Spleen (tissue), 11 donors: ENCODE results near the gene GPR85. TPM values are rescaled to one million over a fixed set of nuclear protein-coding genes. Genes with fewer than 3 reads are reported as not detected.

Source experiments
- DNase-seq: peaks from one replicate; pipeline ENCODE4 v3.0.0-alpha.2; 2020
- H3K27ac ChIP-seq, 8 donors: fragments of 200-600 bp; sonication (generic) in 7 of 8; 1 replicate in 4 of 8; 2 replicates in 4 of 8; pipeline versions ENCODE4 v1.5.0 to v1.8.0; 2016 to 2021; ENCODE audit warnings: inconsistent platforms in 4 of 8, mild to moderate bottlenecking in 4 of 8, moderate library complexity in 1 of 8
- H3K27me3 ChIP-seq, 7 donors: fragments of 200-600 bp; sonication (generic) in 6 of 7; replicated peaks in 1 of 7; 1 replicate in 4 of 7; 2 replicates in 3 of 7; pipeline versions ENCODE4 v1.5.0 to v1.8.0; 2016 to 2021; ENCODE audit warnings: inconsistent platforms in 3 of 7, mild to moderate bottlenecking in 1 of 7
- H3K36me3 ChIP-seq, 6 donors: fragments of 200-600 bp; sonication (generic) in 5 of 6; 1 replicate in 4 of 6; 2 replicates in 2 of 6; pipeline versions ENCODE4 v1.5.0 to v1.8.0; 2016 to 2021; ENCODE audit warnings: inconsistent platforms in 2 of 6
- H3K4me1 ChIP-seq, 6 donors: fragments of 200-600 bp; sonication (generic) in 5 of 6; 1 replicate in 3 of 6; 2 replicates in 3 of 6; pipeline versions ENCODE4 v1.5.0 to v1.8.0; 2016 to 2021; ENCODE audit warnings: inconsistent platforms in 3 of 6
- H3K4me3 ChIP-seq, 8 donors: fragments of 200-600 bp; sonication (generic) in 7 of 8; 1 replicate in 4 of 8; 2 replicates in 4 of 8; pipeline versions ENCODE4 v1.5.0 to v1.8.0; 2016 to 2021; ENCODE audit warnings: inconsistent platforms in 4 of 8, mild to moderate bottlenecking in 4 of 8, moderate library complexity in 2 of 8
- H3K9me3 ChIP-seq, 8 donors: fragments of 200-600 bp; sonication (generic) in 7 of 8; 1 replicate in 4 of 8; 2 replicates in 4 of 8; pipeline versions ENCODE4 v1.5.0 to v1.8.0; 2016 to 2021; ENCODE audit warnings: inconsistent platforms in 4 of 8
- POLR2A ChIP-seq, 3 donors: fragments of 450-650 bp; IDR thresholded peaks; one replicate each; pipeline ENCODE4 v1.5.1; 2017; ENCODE audit warnings: antibody characterized with exemption in 3 of 3, mild to moderate bottlenecking in 1 of 3
- POLR2AphosphoS5 ChIP-seq, 3 donors: sonication (generic); formaldehyde crosslinking; IDR thresholded peaks; one replicate each; pipeline ENCODE4 v1.5.1; 2017; ENCODE audit warnings: antibody characterized with exemption in 3 of 3
- WGBS, 5 donors: extraction: QIAGEN DNeasy Blood & Tissue Kit in 3 of 5; methylation state at CpG; one replicate each; pipeline versions ENCODE4 v1.1.5 to v1.1.7; 2013 to 2018; 5-methylcytosine and 5-hydroxymethylcytosine counted together
- intact Hi-C: fragments of 100-400 bp; cut with DNase I; formaldehyde crosslinking; loops from one replicate; pipeline ENCODE4 v1.15.0; 2023; ENCODE audit warnings: low total_unique reads
- polyA plus RNA-seq, 3 donors: library from polyadenylated mRNA; stranded (reverse); fragments of 200-250 nt; gene quantifications; one replicate each; pipeline ENCODE4 v1.2.1, GENCODE V29; 2013
- total RNA-seq, 7 donors: library from RNA; depleted of rRNA in 3 of 7; stranded (reverse); fragments of >200 nt in 3 of 7; fragmentation: NEBNext Ultra II Directional in 4 of 7; extraction: Animal tissue kit (Norgen Biotek cat#: 25700) in 4 of 7; gene quantifications; one replicate each; pipeline versions ENCODE4 v1.1.0 to v1.2.1, GENCODE V29; 2016 to 2021
- TF ChIP-seq, protein P1 (sequence below), 11 experiments: fragments of 200-600 bp in 7 of 11; fragments of 450-650 bp in 4 of 11; sonication (generic) in 4 of 11; IDR thresholded peaks in 8 of 11; conservative IDR thresholded peaks in 3 of 11; 1 replicate in 7 of 11; 2 replicates in 4 of 11; pipeline versions ENCODE4 v1.4.0 to v1.8.0; 2016 to 2021; ENCODE audit warnings: antibody characterized with exemption in 11 of 11, inconsistent platforms in 4 of 11, mild to moderate bottlenecking in 1 of 11
- donor health status: healthy with polysubstance abuse.
- donor health status: DM: no; HTN: no; CAD: no; lungs with moderate emphysema.
- donor health status: DM: no; HTN: no; CAD: no.
- donor health status: Bipolar disorder and iron deficiency.
- donor health status: healthy.
- donor health status: DM: no; HTN: no; CAD: no.
- donor health status: DM: yes; HTN: yes; CAD: no.

The GPR85 gene
- total and polyA plus RNA-seq, 10 donors = 1.3 to 11.3 (median 5.2) TPM

DNA sequence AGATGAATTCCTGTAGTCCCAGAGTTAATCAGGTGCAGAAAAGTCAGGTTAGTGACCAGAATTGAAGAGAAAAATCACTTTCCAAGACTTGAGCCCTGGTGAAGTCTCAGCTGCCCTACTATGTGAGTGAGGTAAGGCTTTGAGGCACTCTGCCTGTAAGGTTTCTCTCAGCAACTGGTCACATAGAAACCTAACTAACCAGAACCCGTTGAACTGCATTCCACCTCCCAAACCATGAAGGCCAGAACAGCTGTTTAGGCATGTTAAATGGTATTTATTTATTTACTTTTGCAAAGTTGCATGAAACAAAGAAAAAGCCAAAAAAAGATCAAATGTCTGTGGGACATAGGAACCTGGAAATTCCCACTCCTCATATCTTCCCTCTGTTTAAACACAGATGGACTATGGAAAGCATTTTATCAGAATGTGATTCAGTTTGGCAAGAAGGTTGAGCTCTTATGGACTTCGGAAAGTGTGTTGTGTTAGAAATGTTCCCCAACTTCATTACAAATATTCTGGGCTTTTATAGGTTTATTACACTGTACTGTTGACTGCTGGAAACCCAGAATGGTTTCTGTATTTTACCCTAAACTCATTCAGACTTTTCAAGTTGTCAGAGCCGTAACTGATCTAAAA is 12.8 kb upstream of the GPR85 start:
- Histone ChIP-seq H3K4me1 (no peaks in the 10 kb centered on the region), H3K27ac (no peak overlapping the region), H3K27me3 (no peaks in the 10 kb centered on the region), H3K36me3 (no peaks in the 10 kb centered on the region), H3K9me3 (no peaks in the 10 kb centered on the region), H3K4me3 (no peak overlapping the region)
- intact Hi-C loops = no loop called here
- no peak for TF ChIP-seq POLR2AphosphoS5 (IDR thresholded peaks at IDR 0.05)
- no peak for TF ChIP-seq POLR2A (IDR thresholded peaks at IDR 0.05)
- TF ChIP-seq, protein P1, sequence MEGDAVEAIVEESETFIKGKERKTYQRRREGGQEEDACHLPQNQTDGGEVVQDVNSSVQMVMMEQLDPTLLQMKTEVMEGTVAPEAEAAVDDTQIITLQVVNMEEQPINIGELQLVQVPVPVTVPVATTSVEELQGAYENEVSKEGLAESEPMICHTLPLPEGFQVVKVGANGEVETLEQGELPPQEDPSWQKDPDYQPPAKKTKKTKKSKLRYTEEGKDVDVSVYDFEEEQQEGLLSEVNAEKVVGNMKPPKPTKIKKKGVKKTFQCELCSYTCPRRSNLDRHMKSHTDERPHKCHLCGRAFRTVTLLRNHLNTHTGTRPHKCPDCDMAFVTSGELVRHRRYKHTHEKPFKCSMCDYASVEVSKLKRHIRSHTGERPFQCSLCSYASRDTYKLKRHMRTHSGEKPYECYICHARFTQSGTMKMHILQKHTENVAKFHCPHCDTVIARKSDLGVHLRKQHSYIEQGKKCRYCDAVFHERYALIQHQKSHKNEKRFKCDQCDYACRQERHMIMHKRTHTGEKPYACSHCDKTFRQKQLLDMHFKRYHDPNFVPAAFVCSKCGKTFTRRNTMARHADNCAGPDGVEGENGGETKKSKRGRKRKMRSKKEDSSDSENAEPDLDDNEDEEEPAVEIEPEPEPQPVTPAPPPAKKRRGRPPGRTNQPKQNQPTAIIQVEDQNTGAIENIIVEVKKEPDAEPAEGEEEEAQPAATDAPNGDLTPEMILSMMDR (IDR thresholded peaks at IDR 0.05 in 8 of 11, conservative IDR thresholded peaks at IDR 0.05 in 3 of 11) = no peak
- 75 to 87% (median 80%) methylated on average over 3 of the region's 3 CpGs for WGBS, 5 donors
- no peak for DNase-seq

DNA sequence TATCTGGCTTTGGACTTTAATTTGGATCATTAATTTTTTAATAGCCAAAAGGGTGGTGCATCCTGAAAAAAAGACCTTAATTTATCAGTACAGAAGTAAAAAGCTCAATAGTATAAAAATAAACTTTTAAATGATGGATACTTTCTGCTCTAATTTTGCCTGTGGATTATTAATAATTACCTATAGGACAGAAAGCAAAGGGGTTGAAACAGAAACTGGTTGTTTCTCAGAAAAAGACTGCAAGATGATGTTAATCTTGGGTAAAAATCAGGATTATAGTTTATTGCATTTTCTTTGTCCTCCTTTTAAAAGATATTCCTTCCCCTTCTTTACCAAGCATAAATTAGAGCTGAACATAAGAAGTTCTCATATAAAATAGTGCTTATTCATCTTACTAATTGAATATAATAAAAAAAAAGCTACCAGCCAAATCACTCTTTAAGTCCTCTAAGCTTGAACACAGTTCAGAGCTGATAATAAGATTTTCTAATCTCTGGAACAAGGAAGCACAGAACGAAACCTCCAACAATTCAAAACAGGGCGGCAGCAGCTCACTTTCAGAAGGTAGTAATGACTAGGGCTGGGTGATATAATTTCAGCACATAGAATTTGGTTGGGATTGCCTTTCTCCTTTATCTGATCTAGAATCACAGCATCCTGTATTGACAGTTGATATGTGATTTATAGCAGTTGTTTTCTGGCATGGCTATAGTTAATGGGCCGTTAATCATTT is 8.1 kb upstream of the GPR85 start:
- 83 to 92% (median 87%) methylated on average over 3 of the region's 3 CpGs for WGBS, 5 donors
- Histone ChIP-seq H3K4me3 (no peak overlapping the region), H3K9me3 (no peaks in the 10 kb centered on the region), H3K36me3 (no peaks in the 10 kb centered on the region), H3K27ac (no peak overlapping the region), H3K27me3 (no peaks in the 10 kb centered on the region), H3K4me1 (no peaks in the 10 kb centered on the region)
- no peak for DNase-seq
- intact Hi-C loops = no loop called here
- TF ChIP-seq POLR2AphosphoS5 (IDR thresholded peaks at IDR 0.05) = no peak
- TF ChIP-seq POLR2A (IDR thresholded peaks at IDR 0.05) = no peak
- TF ChIP-seq, protein P1 (IDR thresholded peaks at IDR 0.05 in 8 of 11, conservative IDR thresholded peaks at IDR 0.05 in 3 of 11) = no peak

DNA sequence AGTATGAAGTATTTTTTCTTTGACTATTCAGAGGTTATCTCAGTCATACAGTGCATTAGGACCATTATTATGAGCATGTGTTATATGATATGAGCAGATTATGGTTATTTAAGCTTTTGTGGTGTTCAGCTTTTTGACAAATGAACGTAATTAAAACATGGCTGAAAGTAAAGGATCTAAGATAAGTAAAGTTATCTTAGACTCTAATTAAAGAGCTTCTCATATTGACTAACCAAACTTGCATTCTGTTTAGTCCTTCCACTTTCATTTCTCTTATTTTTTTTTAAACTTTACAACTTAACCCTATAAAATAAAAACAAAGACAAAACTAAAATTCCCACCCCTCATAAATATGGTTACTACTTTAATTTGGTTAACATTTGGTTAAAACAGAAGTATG is 6.9 kb upstream of the GPR85 start:
- Histone ChIP-seq H3K27ac (no peak overlapping the region), H3K27me3 (no peaks in the 10 kb centered on the region), H3K4me1 (no peaks in the 10 kb centered on the region), H3K36me3 (no peaks in the 10 kb centered on the region), H3K4me3 (no peak overlapping the region), H3K9me3 (no peaks in the 10 kb centered on the region)
- intact Hi-C loops = no loop called here
- TF ChIP-seq, protein P1 (IDR thresholded peaks at IDR 0.05 in 8 of 11, conservative IDR thresholded peaks at IDR 0.05 in 3 of 11) = no peak
- TF ChIP-seq POLR2A (IDR thresholded peaks at IDR 0.05) = no peak
- TF ChIP-seq POLR2AphosphoS5 (IDR thresholded peaks at IDR 0.05) = no peak
- no peak for DNase-seq
- WGBS, 5 donors = 68 to 76% (median 70%) methylated on average over 1 of the region's 1 CpG

DNA sequence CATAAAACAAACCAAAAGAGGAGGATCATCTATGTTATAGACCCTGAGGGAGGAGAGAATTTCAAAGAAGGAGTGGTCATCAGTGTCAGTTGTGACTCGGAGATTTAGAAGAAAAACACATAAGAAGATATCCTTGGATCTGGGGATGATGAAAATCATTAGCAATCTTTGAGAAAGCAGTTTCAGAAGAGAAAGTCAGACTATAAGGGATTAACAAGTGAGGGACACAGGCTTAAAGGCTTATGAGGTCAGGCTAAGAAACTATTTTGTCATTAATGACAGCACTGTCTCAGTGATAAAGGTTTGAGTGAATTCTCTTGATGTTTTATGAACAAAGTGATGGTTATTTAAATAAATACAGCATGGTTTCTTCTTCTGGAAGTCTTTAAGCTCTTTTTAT is 6.1 kb upstream of the GPR85 start:
- 70 to 90% (median 86%) methylated on average over 1 of the region's 1 CpG for WGBS, 5 donors
- TF ChIP-seq, protein P1 (IDR thresholded peaks at IDR 0.05 in 8 of 11, conservative IDR thresholded peaks at IDR 0.05 in 3 of 11) = no peak
- no peak for TF ChIP-seq POLR2A (IDR thresholded peaks at IDR 0.05)
- no peak for TF ChIP-seq POLR2AphosphoS5 (IDR thresholded peaks at IDR 0.05)
- intact Hi-C loops = no loop called here
- Histone ChIP-seq H3K27me3 (peaks cover 0 to 6% (median 0%) of the 10 kb centered on the region in 7 donors), H3K4me3 (no peak overlapping the region), H3K36me3 (no peaks in the 10 kb centered on the region), H3K9me3 (no peaks in the 10 kb centered on the region), H3K4me1 (no peaks in the 10 kb centered on the region), H3K27ac (no peak overlapping the region)
- DNase-seq = no peak
